ENCODE data around the gene COL7A1.

The COL7A1 gene

GRCh38 chr3:48516571-48516970 lies 78.6 kb downstream of the COL7A1 start:
- no peak overlapping the region for H3K9ac ChIP-seq (ENCODE audit: low read length in 2 of 2)
- H3K4me3 ChIP-seq (ENCODE audit: low read length in 2 of 2): no peak overlapping the region
- H3K9me3 ChIP-seq (ENCODE audit: control insufficient read depth in 2 of 2, low read length in 2 of 2): no peaks in the 10 kb centered on the region
- no peaks in the 10 kb centered on the region for H3K4me1 ChIP-seq (ENCODE audit: control insufficient read depth, insufficient read depth, low read length)
- no peaks in the 10 kb centered on the region for H3K27me3 ChIP-seq (ENCODE audit: control insufficient read depth in 1 of 2, insufficient read depth in 2 of 2, low read length in 2 of 2)
- H3K27ac ChIP-seq (ENCODE audit: low read length): no peak overlapping the region
- H3K36me3 ChIP-seq (ENCODE audit: control insufficient read depth in 2 of 2, insufficient read depth in 2 of 2, low read length in 2 of 2): no peaks in the 10 kb centered on the region

- no peaks in the 10 kb centered on the region for H3K9me3 ChIP-seq (ENCODE audit: control insufficient read depth in 2 of 2, low read length in 2 of 2)
- no peaks in the 10 kb centered on the region for H3K4me1 ChIP-seq (ENCODE audit: control insufficient read depth, insufficient read depth, low read length)
- H3K4me3 ChIP-seq (ENCODE audit: low read length in 2 of 2): no peak overlapping the region
- no peak overlapping the region for H3K9ac ChIP-seq (ENCODE audit: low read length in 2 of 2)
- H3K36me3 ChIP-seq (ENCODE audit: control insufficient read depth in 2 of 2, insufficient read depth in 2 of 2, low read length in 2 of 2): no peaks in the 10 kb centered on the region
- H3K27me3 ChIP-seq (ENCODE audit: control insufficient read depth in 1 of 2, insufficient read depth in 2 of 2, low read length in 2 of 2): no peaks in the 10 kb centered on the region
- H3K27ac ChIP-seq (ENCODE audit: low read length): no peak overlapping the region
These were observed 80.5 kb downstream of the COL7A1 start for GRCh38 chr3:48514431-48515227.
